Raji (cell line): Measurements from ENCODE around the gene PDLIM7.

ENCODE experiments used
- POLR2A ChIP-seq: IDR thresholded peaks from 2 replicates; pipeline ENCODE4 v1.6.1; 2011; ENCODE audit warnings: low read depth, low read length, control low read depth; ENCODE audit not compliant: insufficient read depth

PDLIM7 gene

GRCh38 chr5:177435847-177436536, 61.4 kb downstream of the PDLIM7 start:
- no peak for TF ChIP-seq POLR2A

GRCh38 chr5:177434942-177435738, 62.3 kb downstream of the PDLIM7 start:
- TF ChIP-seq POLR2A, result no peak

DNA sequence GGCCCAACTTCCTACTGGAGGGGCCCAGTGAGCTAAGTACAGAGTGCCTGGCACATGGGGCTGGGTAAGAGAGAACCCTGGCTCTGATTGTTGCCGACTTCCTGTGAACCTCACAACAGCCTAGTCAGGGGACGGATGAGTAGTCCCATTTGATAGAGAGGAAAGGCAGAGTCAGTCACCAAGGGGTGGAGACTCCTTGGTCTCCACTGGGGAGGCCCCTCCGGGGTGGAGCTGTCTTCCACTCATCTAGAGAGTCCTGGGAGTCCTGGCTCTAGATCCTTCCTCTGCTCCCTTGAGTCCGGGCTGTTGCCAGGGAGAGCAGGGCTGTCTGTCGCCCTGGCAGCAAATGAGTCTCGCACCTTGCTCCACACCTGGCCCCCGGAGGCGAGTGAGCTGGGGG, 63.0 kb downstream of the PDLIM7 start:
- TF ChIP-seq POLR2A, result no peak

- TF ChIP-seq POLR2A, result no peak
Observed at GRCh38 chr5:177433658-177434217, 63.7 kb downstream of the PDLIM7 start.
